Stimulated activated CD4-positive, alpha-beta T cell treated with anti-CD3 and anti-CD28 coated beads, Interleukin-15, amount 100 ng/mL, for 24 hours (primary cell): ENCODE data around the gene ANKS1A.
"Not testable (repeated sequence)": the region's sequence is repeated elsewhere in the genome, so short reads cannot be mapped to it uniquely, and the experiment has no call there.

Experiments
- DNase-seq: peaks from one replicate; pipeline ENCODE4 v3.0.0-alpha.2; 2020

Gene ANKS1A

GRCh38 chr6:35001349-35001748 lies 112.3 kb downstream of the ANKS1A start:
- DNase-seq, result not testable (repeated sequence)

- DNase-seq, result not testable (repeated sequence)
These were observed 115.0 kb downstream of the ANKS1A start for GRCh38 chr6:35003886-35004530.

- no peak for DNase-seq
These were observed 118.0 kb downstream of the ANKS1A start for GRCh38 chr6:35007016-35007415.

GRCh38 chr6:35008858-35009257 lies 119.8 kb downstream of the ANKS1A start:
- no peak for DNase-seq

- DNase-seq, result peak; percentile 24
These were observed 122.3 kb downstream of the ANKS1A start for GRCh38 chr6:35011096-35012041.

GRCh38 chr6:35013701-35014100 lies 124.6 kb downstream of the ANKS1A start:
- no peak for DNase-seq

- no peak for DNase-seq
These were observed 125.3 kb downstream of the ANKS1A start for GRCh38 chr6:35014341-35014740.

GRCh38 chr6:35014786-35015185 lies 125.7 kb downstream of the ANKS1A start:
- no peak for DNase-seq

GRCh38 chr6:35015476-35015875 lies 126.4 kb downstream of the ANKS1A start:
- DNase-seq, result no peak

GRCh38 chr6:35015996-35016395 lies 126.9 kb downstream of the ANKS1A start:
- DNase-seq, result no peak

- DNase-seq, result no peak
These were observed 127.7 kb downstream of the ANKS1A start for GRCh38 chr6:35016502-35017321.

- DNase-seq, result no peak
These were observed 128.5 kb downstream of the ANKS1A start for GRCh38 chr6:35017411-35018181.

- DNase-seq, result no peak
These were observed 129.1 kb downstream of the ANKS1A start for GRCh38 chr6:35018182-35018519.

- no peak for DNase-seq
These were observed 129.7 kb downstream of the ANKS1A start for GRCh38 chr6:35018746-35019145.

- no peak for DNase-seq
These were observed 130.1 kb downstream of the ANKS1A start for GRCh38 chr6:35019171-35019570.

GRCh38 chr6:35019831-35020230 lies 130.8 kb downstream of the ANKS1A start:
- no peak for DNase-seq

- no peak for DNase-seq
These were observed 131.9 kb downstream of the ANKS1A start for GRCh38 chr6:35021004-35021403.

- DNase-seq, result no peak
These were observed 134.3 kb downstream of the ANKS1A start for GRCh38 chr6:35023091-35024000.

- DNase-seq, result no peak
These were observed 135.5 kb downstream of the ANKS1A start for GRCh38 chr6:35024551-35025054.

- no peak for DNase-seq
These were observed 136.5 kb downstream of the ANKS1A start for GRCh38 chr6:35025232-35026188.
